Measurements from ENCODE around the gene CDC73.

GRCh38 chr1:193142409-193142808, 20.6 kb downstream of the CDC73 start:
- TF ChIP-seq CTCF (IDR thresholded peaks at IDR 0.05; ENCODE audit: low read depth, low read length, poor library complexity, severe bottlenecking) (no peak), EZH2phosphoT487 (IDR thresholded peaks at IDR 0.05; ENCODE audit: borderline replicate concordance, low read length) (no peak)
